ENCODE data around the gene NIPBL. TPM values are rescaled to one million over a fixed set of nuclear protein-coding genes. Genes with fewer than 3 reads are reported as not detected.
A peak's percentile ranks its signal among the peaks of the same experiment; 100 is the strongest.

NIPBL gene
- total and polyA plus RNA-seq, 2 of the 13 experiments (the other 11 are each of a cell fraction or from before 2014, with no cell fraction given), result 12.3 to 32.3 TPM

GRCh38 chr5:37086466-37087173 lies 210.1 kb downstream of the NIPBL start (continued):
- no peak for TF ChIP-seq RNF219 (CRISPR knock-in tag; IDR thresholded peaks at IDR 0.05)
- no peak for TF ChIP-seq LRRFIP1 (CRISPR knock-in tag; conservative IDR thresholded peaks at IDR 0.05)
- 0 out of 2 replicates have a peak, but pooled peaks have one; percentile 19 for TF ChIP-seq HMG20B (CRISPR knock-in tag; conservative IDR thresholded peaks at IDR 0.05)
- no peak for TF ChIP-seq DRAP1 (CRISPR knock-in tag; IDR thresholded peaks at IDR 0.05)
- TF ChIP-seq AFF4 (CRISPR knock-in tag; IDR thresholded peaks at IDR 0.05), result no peak
- TF ChIP-seq FOXM1 (CRISPR knock-in tag; IDR thresholded peaks at IDR 0.05), result no peak
- TF ChIP-seq ZFP82 (CRISPR knock-in tag; IDR thresholded peaks at IDR 0.05; ENCODE audit: borderline replicate concordance), result no peak
- no peak for TF ChIP-seq AGO1 (IDR thresholded peaks at IDR 0.05; ENCODE audit: low read depth, low read length, poor library complexity, severe bottlenecking)
- no peak for TF ChIP-seq CREM (IDR thresholded peaks at IDR 0.05)
- no peak for TF ChIP-seq CREM (CRISPR knock-in tag; IDR thresholded peaks at IDR 0.05)
- no peak for TF ChIP-seq ZNF784 (CRISPR knock-in tag; IDR thresholded peaks at IDR 0.05; ENCODE audit: borderline replicate concordance)
- no peak for TF ChIP-seq CAMTA2 (CRISPR knock-in tag; IDR thresholded peaks at IDR 0.05; ENCODE audit: borderline replicate concordance)
- no peak for TF ChIP-seq ZFY (CRISPR knock-in tag; IDR thresholded peaks at IDR 0.05)
- no peak for TF ChIP-seq CEBPB (IDR thresholded peaks at IDR 0.05; ENCODE audit: borderline replicate concordance, low read depth, low read length)
- no peak for TF ChIP-seq ZBTB20 (CRISPR knock-in tag; IDR thresholded peaks at IDR 0.05; ENCODE audit: borderline replicate concordance, low read depth)
- TF ChIP-seq PATZ1 (CRISPR knock-in tag; IDR thresholded peaks at IDR 0.05), result 0 out of 2 replicates have a peak, but pooled peaks have one; percentile 13
- no peak for TF ChIP-seq KAT2B (IDR thresholded peaks at IDR 0.05; ENCODE audit: borderline replicate concordance, low read depth, low read length)

Measured in HepG2 (cell line).